Measurements from ENCODE around the gene MOV10L1.

The MOV10L1 gene

GRCh38 chr22:50089682-50090411, at the start of gene MOV10L1:
MOV10L1 (plus strand) TSS chr22:50090006; CDS start chr22:50090089, 83 bp downstream.
- DNase-seq = no peak

- no peak for DNase-seq
Observed at GRCh38 chr22:50040717-50041116, 49.1 kb upstream of the MOV10L1 start.

GRCh38 chr22:50041361-50042065, 48.3 kb upstream of the MOV10L1 start:
- no peak for DNase-seq

GRCh38 chr22:50044485-50045118, 45.2 kb upstream of the MOV10L1 start:
- no peak for DNase-seq

- no peak for DNase-seq
Observed at GRCh38 chr22:50045211-50046018, 44.4 kb upstream of the MOV10L1 start.

GRCh38 chr22:50046019-50046415, 43.8 kb upstream of the MOV10L1 start:
- DNase-seq = no peak

- DNase-seq = no peak
Observed at GRCh38 chr22:50046481-50047245, 43.1 kb upstream of the MOV10L1 start.

- DNase-seq = no peak
Observed at GRCh38 chr22:50047346-50047745, 42.5 kb upstream of the MOV10L1 start.

GRCh38 chr22:50048061-50048765, 41.6 kb upstream of the MOV10L1 start:
- DNase-seq = no peak

- no peak for DNase-seq
Observed at GRCh38 chr22:50048836-50049235, 41.0 kb upstream of the MOV10L1 start.

- DNase-seq = no peak
Observed at GRCh38 chr22:50049299-50050195, 40.3 kb upstream of the MOV10L1 start.

- no peak for DNase-seq
Observed at GRCh38 chr22:50051930-50052329, 37.9 kb upstream of the MOV10L1 start.

GRCh38 chr22:50053861-50054260, 35.9 kb upstream of the MOV10L1 start:
- no peak for DNase-seq

GRCh38 chr22:50056214-50056972, 33.4 kb upstream of the MOV10L1 start:
- no peak for DNase-seq

- DNase-seq = peak; percentile 61
Observed at GRCh38 chr22:50057278-50058060, 32.3 kb upstream of the MOV10L1 start.

- no peak for DNase-seq
Observed at GRCh38 chr22:50058061-50058905, 31.5 kb upstream of the MOV10L1 start, which contains the start of gene TTLL8. TTLL8 (minus strand) TSS chr22:50058298.
